Liver (tissue), 4 donors: ENCODE data around the gene FREM3. TPM values are rescaled to one million over a fixed set of nuclear protein-coding genes. Genes with fewer than 3 reads are reported as not detected.

Experiments used
- polyA plus RNA-seq, 2 donors: library from polyadenylated mRNA; stranded (reverse) in 1 of 2; unstranded in 1 of 2; fragments of 200-250 nt in 1 of 2; fragments of >200 nt in 1 of 2; fragmentation: Nextera tagmentation in 1 of 2; extraction: Ambion mirVana in 1 of 2; gene quantifications; one replicate each; pipeline versions ENCODE4 v1.2.1 to v1.2.3, GENCODE V29; 2013 to 2015
- total RNA-seq, 2 donors: library from RNA; depleted of rRNA; stranded (reverse); fragments of >200 nt; gene quantifications; one replicate each; pipeline ENCODE4 v1.2.3, GENCODE V29; 2014
- donor health status: healthy.
- donor health status: healthy.
- donor health status: healthy.

Gene FREM3
- total and polyA plus RNA-seq, 4 donors, result not detected

Other genes with a start within 250 kb of the FREM3 start
- gene SMARCA5, start 187.0 kb downstream of the FREM3 start, total RNA-seq, result 10 to 100 TPM; 17.2 to 34.7 TPM
- gene SMARCA5, start 187.0 kb downstream of the FREM3 start, polyA plus RNA-seq, result 1 to 10 TPM; 6.8 to 7.9 TPM
- gene GYPE, start 204.9 kb upstream of the FREM3 start, total RNA-seq, result 10 to 100 TPM in 1 of 2 donors, under 1 TPM in 1; 0.08 to 53.9 TPM
- under 1 TPM; 0.10 to 0.13 TPM for gene GYPE, start 204.9 kb upstream of the FREM3 start, polyA plus RNA-seq